RPMI7951 (cell line): ENCODE data around the gene TACC3. TPM values are rescaled to one million over a fixed set of nuclear protein-coding genes. Genes with fewer than 3 reads are reported as not detected.

ENCODE experiments used
- DNase-seq: peaks from one replicate; pipeline ENCODE4 v3.0.0-alpha.2; 2012; ENCODE audit warnings: low read depth
- total RNA-seq: library from RNA; depleted of rRNA; stranded (reverse); fragments of >200 nt; shearing (Covaris generic); gene quantifications from 2 replicates; pipeline ENCODE4 v1.2.3, GENCODE V29; 2014; rRNA removed

TACC3 gene
- total RNA-seq, 1 experiment from 2014 or later: 23.9 TPM

DNA sequence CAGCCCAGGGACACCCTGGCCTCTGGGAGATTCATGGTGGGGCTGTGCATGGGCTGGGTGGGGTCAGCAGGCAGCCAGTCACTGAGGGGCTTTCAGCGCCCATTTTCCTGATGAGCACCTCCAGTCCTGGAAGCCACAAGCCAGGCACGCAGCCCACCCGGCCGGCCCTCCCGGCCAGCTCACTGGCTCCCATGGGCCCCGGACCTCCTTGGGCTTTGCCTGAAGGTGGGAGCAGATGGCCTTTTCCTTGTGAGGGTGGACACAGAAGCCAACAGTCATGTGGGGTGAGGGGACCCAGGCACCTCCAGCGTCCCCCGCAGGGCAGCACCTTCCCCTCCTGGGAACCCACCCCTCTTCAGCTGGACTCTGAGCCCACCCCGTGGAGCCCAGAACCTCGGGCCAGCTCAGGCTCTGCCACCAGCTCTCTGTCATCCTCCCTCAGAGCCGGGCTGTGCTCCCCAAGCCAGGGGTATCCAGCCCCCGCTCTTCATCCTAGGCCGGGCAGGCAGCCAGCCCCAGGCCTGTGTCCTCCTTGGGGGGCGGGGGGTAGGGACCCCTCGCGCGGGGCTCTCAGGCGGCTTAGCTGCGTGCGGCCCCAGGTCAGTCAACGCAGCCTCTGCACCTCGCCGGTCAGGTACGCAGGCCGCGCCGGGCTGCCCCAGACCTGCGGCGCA, 71.0 kb downstream of the TACC3 start:
- DNase-seq: no peak

DNA sequence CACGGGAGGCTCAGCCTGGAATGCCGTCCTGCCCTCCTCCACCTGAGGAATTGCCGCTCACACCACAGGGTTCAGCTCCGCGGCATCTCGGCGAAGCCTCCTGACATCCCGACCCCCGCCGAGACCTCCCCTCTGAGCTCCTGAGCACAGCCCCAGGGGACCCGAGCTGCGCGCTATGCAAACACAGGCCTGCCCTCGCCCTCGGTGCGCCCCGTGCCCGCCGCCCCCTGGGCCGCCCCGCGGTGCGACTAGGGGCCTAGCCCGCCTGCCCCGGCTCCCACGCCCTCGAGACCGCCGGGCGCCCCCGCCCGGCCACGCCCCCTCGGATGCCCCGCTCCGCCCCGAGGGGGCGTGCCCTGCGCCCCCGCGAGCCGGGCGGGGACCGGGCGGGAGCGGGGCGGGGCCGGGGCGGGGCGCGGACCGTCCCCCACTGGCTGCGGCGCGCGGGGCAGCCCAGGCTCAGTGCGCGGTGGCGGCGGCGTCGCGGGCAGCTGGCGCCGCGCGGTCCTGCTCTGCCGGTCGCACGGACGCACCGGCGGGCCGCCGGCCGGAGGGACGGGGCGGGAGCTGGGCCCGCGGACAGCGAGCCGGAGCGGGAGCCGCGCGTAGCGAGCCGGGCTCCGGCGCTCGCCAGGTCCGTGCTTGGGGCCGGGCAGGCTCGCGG, 71.6 kb downstream of the TACC3 start, which contains the start of gene FGFR3:
Gene FGFR3 (plus strand): TSS at position 462 of the 664 bp plus-strand sequence. CDS start 642 bp downstream, outside the sequence.
- no peak for DNase-seq

DNA sequence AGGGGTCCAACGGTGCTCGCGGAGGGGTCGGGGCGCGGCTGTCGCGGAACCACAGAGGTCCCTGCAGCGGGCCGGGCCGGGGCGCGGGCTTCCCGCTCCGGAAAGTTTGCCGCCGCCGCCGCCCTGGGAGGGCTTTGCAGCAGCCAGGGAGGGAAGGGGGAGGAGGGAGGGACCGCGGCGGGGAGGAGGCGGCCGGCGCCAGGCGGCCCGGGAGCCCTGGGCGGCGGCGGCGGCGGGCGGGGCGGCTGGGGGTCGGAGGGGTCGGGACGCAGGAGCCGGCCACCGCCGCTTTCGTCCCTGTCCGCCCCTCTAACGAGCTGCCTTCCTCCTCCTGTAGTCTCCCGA, 72.1 kb downstream of the TACC3 start:
- DNase-seq: no peak

DNA sequence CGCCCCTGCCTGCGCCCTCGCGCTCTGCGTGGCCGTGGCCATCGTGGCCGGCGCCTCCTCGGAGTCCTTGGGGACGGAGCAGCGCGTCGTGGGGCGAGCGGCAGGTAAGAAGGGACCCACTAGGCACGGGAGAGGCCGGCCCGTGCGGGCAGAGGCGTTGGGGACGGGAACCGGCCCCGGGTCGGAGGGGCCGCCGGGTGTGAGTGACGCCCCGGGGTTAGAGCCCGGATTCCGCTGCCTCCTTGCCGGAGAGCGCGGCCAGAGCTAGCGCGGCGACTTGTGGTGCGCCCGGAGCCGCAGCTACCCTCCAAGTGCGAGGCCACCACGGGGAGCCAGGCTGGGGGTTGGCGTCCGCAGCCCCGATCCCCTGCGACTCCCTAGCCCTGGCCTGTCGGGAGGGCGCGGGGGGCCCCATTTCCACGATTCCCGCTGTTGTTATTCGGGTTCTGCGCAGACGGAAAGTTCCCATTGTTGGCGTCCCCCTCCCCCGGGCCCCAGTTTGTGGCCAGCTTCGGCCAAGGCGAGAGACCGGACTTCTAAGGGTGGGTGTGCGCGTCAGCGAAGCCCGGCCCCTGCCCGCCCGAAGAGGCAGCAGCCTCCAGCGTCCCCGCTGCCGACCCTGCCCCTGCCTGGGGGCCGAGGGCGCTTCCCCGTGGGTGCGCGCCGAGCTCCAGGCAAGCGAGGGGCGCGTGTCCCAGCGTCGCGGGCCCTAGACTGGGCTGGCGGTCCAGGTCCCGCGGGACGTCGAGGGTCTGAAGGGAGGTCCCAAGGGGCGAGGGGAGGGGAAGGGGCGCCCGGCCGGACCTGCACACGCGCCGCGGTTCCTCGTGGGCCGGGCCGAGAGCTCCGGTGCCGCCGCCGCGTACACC, 72.9 kb downstream of the TACC3 start:
- no peak for DNase-seq

Other genes with a start within 250 kb of the TACC3 start
- gene FAM53A, start 37.2 kb upstream of the TACC3 start, total RNA-seq: 0.78 and 1.1 TPM in 2 replicates
- 93.0 and 96.8 TPM in 2 replicates for gene SLBP, start 9.2 kb upstream of the TACC3 start, total RNA-seq
- gene TMEM129, start 198 bp upstream of the TACC3 start, total RNA-seq: 8.2 and 17.5 TPM in 2 replicates
- gene FGFR3, start 71.8 kb downstream of the TACC3 start, total RNA-seq: 0.20 TPM in 1 of 2 replicates, not detected in the other
- gene LETM1, start 134.6 kb downstream of the TACC3 start, total RNA-seq: 14.9 and 23.2 TPM in 2 replicates
- 44.8 and 45.1 TPM in 2 replicates for gene NSD2, start 149.9 kb downstream of the TACC3 start, total RNA-seq